CD14-positive monocyte (primary cell): ENCODE data around the gene IL1R2. TPM values are rescaled to one million over a fixed set of nuclear protein-coding genes. Genes with fewer than 3 reads are reported as not detected.

Experiments
- DNase-seq, 3 donors: peaks; one replicate each; pipeline ENCODE4 v3.0.0-alpha.2; 2011 to 2022
- H2AFZ ChIP-seq: 2 replicates; pipeline ENCODE4 v1.6.0; 2012; ENCODE audit warnings: mild to moderate bottlenecking, low read depth, low read length, inconsistent platforms; ENCODE audit not compliant: insufficient read depth, poor library complexity, severe bottlenecking
- H3K27ac ChIP-seq, 2 donors: 1 replicate in 1 of 2; 2 replicates in 1 of 2; pipeline ENCODE4 v1.5.1; 2012 to 2013; ENCODE audit warnings: low read length in 2 of 2, control low read depth in 1 of 2, inconsistent platforms in 1 of 2, low read depth in 1 of 2, mild to moderate bottlenecking in 1 of 2
- H3K27me3 ChIP-seq, 2 donors: one replicate each; pipeline versions ENCODE4 v1.6.0 to v1.6.1; 2011 to 2013; ENCODE audit warnings: low read length in 2 of 2; ENCODE audit not compliant: control insufficient read depth in 2 of 2, insufficient read depth in 2 of 2
- H3K36me3 ChIP-seq, 2 donors: replicated peaks in 1 of 2; 1 replicate in 1 of 2; 2 replicates in 1 of 2; pipeline versions ENCODE4 v1.5.1 to v1.6.1; 2012 to 2013; ENCODE audit warnings: low read length in 2 of 2, control low read depth in 1 of 2, inconsistent platforms in 1 of 2, mild to moderate bottlenecking in 1 of 2; ENCODE audit not compliant: insufficient read depth in 2 of 2, control insufficient read depth in 1 of 2
- H3K4me1 ChIP-seq, 2 donors: 1 replicate in 1 of 2; 2 replicates in 1 of 2; pipeline versions ENCODE4 v1.5.1 to v1.6.1; 2012 to 2013; ENCODE audit warnings: low read length in 2 of 2, control low read depth in 1 of 2, inconsistent platforms in 1 of 2, mild to moderate bottlenecking in 1 of 2, moderate library complexity in 1 of 2; ENCODE audit not compliant: insufficient read depth in 2 of 2, control insufficient read depth in 1 of 2
- H3K4me2 ChIP-seq: replicated peaks from 2 replicates; pipeline ENCODE3; 2012; ENCODE audit warnings: low read length, moderate library complexity, mild to moderate bottlenecking; ENCODE audit not compliant: poor library complexity, severe bottlenecking; ENCODE audit errors: extremely low read depth
- H3K4me3 ChIP-seq, 3 experiments: fragments of 200-600 bp in 1 of 3; sonication (generic) in 1 of 3; replicated peaks in 1 of 3; 1 replicate in 2 of 3; 2 replicates in 1 of 3; pipeline ENCODE4 v1.5.1; 2011 to 2013; ENCODE audit warnings: low read length in 3 of 3, mild to moderate bottlenecking in 3 of 3, control low read depth in 2 of 3, low read depth in 2 of 3, inconsistent platforms in 1 of 3, moderate library complexity in 1 of 3
- H3K79me2 ChIP-seq: 2 replicates; pipeline ENCODE4 v1.6.0; 2012; ENCODE audit warnings: mild to moderate bottlenecking, control low read depth, inconsistent platforms, low read length, moderate library complexity; ENCODE audit not compliant: insufficient read depth
- H3K9ac ChIP-seq: 2 replicates; pipeline ENCODE4 v1.6.0; 2017; ENCODE audit warnings: low read length, mild to moderate bottlenecking; ENCODE audit not compliant: insufficient read depth, poor library complexity, severe bottlenecking
- H3K9me3 ChIP-seq, 2 donors: replicated peaks in 1 of 2; 1 replicate in 1 of 2; 2 replicates in 1 of 2; pipeline versions ENCODE4 v1.5.1 to v1.6.1; 2012 to 2013; ENCODE audit warnings: low read length in 2 of 2, control low read depth in 1 of 2; ENCODE audit not compliant: control insufficient read depth in 1 of 2, insufficient read depth in 1 of 2
- H4K20me1 ChIP-seq: 2 replicates; pipeline ENCODE4 v1.6.0; 2012; ENCODE audit warnings: mild to moderate bottlenecking, low read length, control low read depth, moderate library complexity; ENCODE audit not compliant: insufficient read depth
- H3K27ac Mint-ChIP-seq, 7 donors: one replicate each; pipeline ENCODE4 v1.8.0; 2020; ENCODE audit warnings: mild to moderate bottlenecking in 7 of 7, mixed read lengths in 7 of 7, moderate library complexity in 6 of 7, inconsistent platforms in 2 of 7
- H3K27me3 Mint-ChIP-seq, 3 donors: one replicate each; pipeline ENCODE4 v1.8.0; 2021 to 2022; ENCODE audit warnings: low read depth in 3 of 3, mild to moderate bottlenecking in 3 of 3, mixed read lengths in 3 of 3, moderate library complexity in 3 of 3, inconsistent platforms in 1 of 3
- H3K36me3 Mint-ChIP-seq, 2 donors: one replicate each; pipeline ENCODE4 v1.8.0; 2020; ENCODE audit warnings: mixed read lengths in 2 of 2, inconsistent platforms in 1 of 2, mild to moderate bottlenecking in 1 of 2
- H3K4me1 Mint-ChIP-seq: one replicate; pipeline ENCODE4 v1.8.0; 2020; ENCODE audit warnings: mild to moderate bottlenecking, mixed read lengths
- H3K4me3 Mint-ChIP-seq, 2 donors: one replicate each; pipeline ENCODE4 v1.8.0; 2020; ENCODE audit warnings: mild to moderate bottlenecking in 2 of 2, mixed read lengths in 2 of 2, moderate library complexity in 1 of 2
- H3K9me3 Mint-ChIP-seq, 7 donors: one replicate each; pipeline ENCODE4 v1.8.0; 2020 to 2022; ENCODE audit warnings: mixed read lengths in 7 of 7, mild to moderate bottlenecking in 6 of 7, moderate library complexity in 6 of 7, inconsistent platforms in 2 of 7
- WGBS: methylation state at CpG from one replicate; pipeline ENCODE4 v1.1.5; 2013; ENCODE audit warnings: missing lambda C conversion rate; ENCODE audit not compliant: insufficient coverage; 5-methylcytosine and 5-hydroxymethylcytosine counted together
- intact Hi-C, 2 donors: fragments of 100-400 bp; cut with micrococcal nuclease; formaldehyde crosslinking; loops; one replicate each; pipeline versions ENCODE4 v1.15.0 to v1.15.1; 2023
- polyA plus RNA-seq, 3 donors: library from polyadenylated mRNA; depleted of rRNA in 1 of 3; unstranded in 2 of 3; stranded (reverse) in 1 of 3; fragments of 300-500 nt in 2 of 3; fragments of >200 nt in 1 of 3; fragmentation: Illumina TruSeq in 2 of 3; gene quantifications; 1 replicate in 2 of 3; 2 replicates in 1 of 3; pipeline ENCODE4 v1.2.3, GENCODE V29; 2012 to 2021
- TF ChIP-seq, protein P1 (sequence below): fragments of 200-600 bp; IDR thresholded peaks from one replicate; pipeline ENCODE4 v1.8.0; 2022; ENCODE audit warnings: antibody characterized with exemption, mild to moderate bottlenecking

Gene IL1R2
- polyA plus RNA-seq, 3 donors: 5.9 to 12.0 (median 6.2) TPM

DNA sequence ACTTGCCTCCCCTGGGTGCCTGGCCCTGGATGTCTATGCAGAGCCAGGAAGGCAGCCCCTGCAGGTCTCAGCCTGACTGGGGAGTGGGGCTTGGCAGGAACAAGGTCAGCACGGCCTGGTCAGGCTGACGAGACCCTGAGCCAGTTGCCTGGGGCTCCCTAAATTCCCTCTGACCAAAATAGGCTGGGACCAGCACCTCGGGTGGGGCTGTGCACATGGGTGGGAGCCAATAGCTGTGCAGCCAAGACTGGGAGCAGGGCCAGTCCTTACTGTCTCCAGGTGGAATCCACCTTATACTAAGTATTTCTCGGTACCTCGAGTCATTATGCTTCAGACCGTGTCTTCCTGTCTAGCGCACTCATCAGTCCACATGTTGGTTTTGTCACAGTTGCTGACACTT, 11.4 kb upstream of the IL1R2 start:
- intact Hi-C loops: loop anchor here (5.0 to 10.0 kb wide), 2 partner anchors 96 to 98 kb away; no protein-coding TSS in a partner anchor
- no peaks in the 10 kb centered on the region for H3K4me1 ChIP-seq
- H2AFZ ChIP-seq: no peak overlapping the region
- Mint-ChIP-seq H3K27ac (no peak overlapping the region), H3K9me3 (no peaks in the 10 kb centered on the region), H3K36me3 (peaks cover 27 to 44% of the 10 kb centered on the region in 2 donors), H3K4me1 (no peaks in the 10 kb centered on the region), H3K4me3 (no peak overlapping the region), H3K27me3 (peaks cover 0 to 3% (median 2%) of the 10 kb centered on the region in 3 donors)
- no peaks in the 10 kb centered on the region for H4K20me1 ChIP-seq
- TF ChIP-seq, protein P1, sequence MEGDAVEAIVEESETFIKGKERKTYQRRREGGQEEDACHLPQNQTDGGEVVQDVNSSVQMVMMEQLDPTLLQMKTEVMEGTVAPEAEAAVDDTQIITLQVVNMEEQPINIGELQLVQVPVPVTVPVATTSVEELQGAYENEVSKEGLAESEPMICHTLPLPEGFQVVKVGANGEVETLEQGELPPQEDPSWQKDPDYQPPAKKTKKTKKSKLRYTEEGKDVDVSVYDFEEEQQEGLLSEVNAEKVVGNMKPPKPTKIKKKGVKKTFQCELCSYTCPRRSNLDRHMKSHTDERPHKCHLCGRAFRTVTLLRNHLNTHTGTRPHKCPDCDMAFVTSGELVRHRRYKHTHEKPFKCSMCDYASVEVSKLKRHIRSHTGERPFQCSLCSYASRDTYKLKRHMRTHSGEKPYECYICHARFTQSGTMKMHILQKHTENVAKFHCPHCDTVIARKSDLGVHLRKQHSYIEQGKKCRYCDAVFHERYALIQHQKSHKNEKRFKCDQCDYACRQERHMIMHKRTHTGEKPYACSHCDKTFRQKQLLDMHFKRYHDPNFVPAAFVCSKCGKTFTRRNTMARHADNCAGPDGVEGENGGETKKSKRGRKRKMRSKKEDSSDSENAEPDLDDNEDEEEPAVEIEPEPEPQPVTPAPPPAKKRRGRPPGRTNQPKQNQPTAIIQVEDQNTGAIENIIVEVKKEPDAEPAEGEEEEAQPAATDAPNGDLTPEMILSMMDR: no peak
- no peaks in the 10 kb centered on the region for H3K9me3 ChIP-seq
- no peaks in the 10 kb centered on the region for H3K27me3 ChIP-seq
- H3K4me3 ChIP-seq: no peak overlapping the region
- no peak for DNase-seq
- WGBS: 94% methylated on average over 4 of the region's 7 CpGs
- H3K79me2 ChIP-seq: no peaks in the 10 kb centered on the region
- H3K4me2 ChIP-seq: no peak overlapping the region
- H3K27ac ChIP-seq: no peak overlapping the region
- H3K36me3 ChIP-seq: peaks cover 8 to 16% of the 10 kb centered on the region in 2 donors
- H3K9ac ChIP-seq: no peak overlapping the region

GRCh38 chr2:101981066-101981465, 10.7 kb upstream of the IL1R2 start:
- 100% methylated on average over 1 of the region's 5 CpGs for WGBS
- no peaks in the 10 kb centered on the region for H3K4me1 ChIP-seq
- no peak overlapping the region for H3K4me3 Mint-ChIP-seq

More at GRCh38 chr2:101981066-101981465, 10.7 kb upstream of the IL1R2 start:
- TF ChIP-seq, protein P1: no peak
- no peak for DNase-seq
- Histone ChIP-seq H3K27me3 (no peaks in the 10 kb centered on the region), H3K4me2 (no peak overlapping the region), H3K4me3 (no peak overlapping the region), H3K9me3 (no peaks in the 10 kb centered on the region), H2AFZ (no peak overlapping the region), H3K27ac (no peak overlapping the region), H3K79me2 (no peaks in the 10 kb centered on the region), H3K36me3 (peaks cover 8 to 17% of the 10 kb centered on the region in 2 donors), H4K20me1 (no peaks in the 10 kb centered on the region), H3K9ac (no peak overlapping the region)
- Mint-ChIP-seq H3K9me3 (no peaks in the 10 kb centered on the region), H3K4me1 (no peaks in the 10 kb centered on the region), H3K36me3 (peaks cover 27 to 44% of the 10 kb centered on the region in 2 donors), H3K27ac (no peak overlapping the region), H3K27me3 (peaks cover 0 to 2% (median 2%) of the 10 kb centered on the region in 3 donors)
- intact Hi-C loops: loop anchor here (5.0 to 10.0 kb wide), 2 partner anchors 96 to 99 kb away; no protein-coding TSS in a partner anchor
